HG03039 (cell line): Measurements from ENCODE around the gene LGALS9.

ENCODE experiments used
- ATAC-seq: cut with Tn5 transposase; IDR thresholded peaks from one replicate; pipeline ENCODE4 v1.9.1; 2021; ENCODE audit warnings: mild to moderate bottlenecking, moderate library complexity; ENCODE audit not compliant: unreplicated experiment

LGALS9 gene

DNA sequence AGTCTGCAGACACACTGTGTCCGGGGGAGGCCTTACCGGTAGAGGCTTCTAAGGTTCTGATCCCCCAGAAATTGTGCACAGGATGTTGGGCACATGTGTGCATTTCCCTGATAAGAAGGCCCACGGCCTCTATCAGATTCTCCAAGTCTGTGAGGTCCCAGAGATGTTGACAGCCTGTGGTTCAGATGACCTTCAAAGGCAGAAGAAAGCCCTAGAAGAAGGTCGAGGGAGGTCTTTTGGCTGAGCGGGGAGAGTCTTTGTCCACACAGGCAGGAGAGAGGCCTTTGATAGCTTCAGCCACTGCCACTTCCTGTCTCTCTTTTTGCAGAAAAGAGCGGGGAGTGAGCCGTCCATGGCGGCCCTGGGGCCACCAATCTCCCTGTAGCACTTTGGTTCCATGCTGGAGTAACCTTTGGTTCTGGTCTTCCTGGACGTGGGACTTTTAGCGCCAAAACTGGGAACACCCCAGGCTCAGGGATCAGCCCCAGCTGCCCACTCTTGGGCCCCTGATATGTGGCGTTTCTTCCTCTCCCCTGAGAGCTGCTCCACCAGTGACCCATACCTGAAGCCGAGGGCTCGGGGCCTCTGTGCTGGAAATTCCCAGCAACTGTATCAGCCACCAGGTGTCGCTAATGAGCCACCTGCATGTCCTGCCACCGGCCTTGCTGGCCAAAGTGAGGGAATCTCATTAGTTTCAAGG lies 28.1 kb upstream of the LGALS9 start:
- ATAC-seq, result no peak

DNA sequence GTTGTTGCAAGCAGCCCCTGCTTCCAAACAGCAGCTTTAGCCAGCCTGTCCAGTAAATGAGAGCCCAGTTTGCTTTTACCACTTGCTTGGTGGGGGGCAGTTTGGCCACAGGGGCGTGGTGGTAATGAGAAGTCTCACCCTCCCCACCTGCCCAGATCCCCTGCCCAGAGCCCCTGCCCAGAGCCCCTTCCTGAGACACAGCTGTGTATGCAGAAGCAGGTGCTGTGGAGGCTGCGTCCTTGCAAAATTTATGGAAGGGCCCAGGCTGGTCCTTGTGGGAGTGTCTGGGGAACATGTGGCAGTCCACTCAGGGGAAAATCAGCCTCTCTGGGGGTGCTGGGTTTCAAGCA lies 27.6 kb upstream of the LGALS9 start:
- no peak for ATAC-seq

DNA sequence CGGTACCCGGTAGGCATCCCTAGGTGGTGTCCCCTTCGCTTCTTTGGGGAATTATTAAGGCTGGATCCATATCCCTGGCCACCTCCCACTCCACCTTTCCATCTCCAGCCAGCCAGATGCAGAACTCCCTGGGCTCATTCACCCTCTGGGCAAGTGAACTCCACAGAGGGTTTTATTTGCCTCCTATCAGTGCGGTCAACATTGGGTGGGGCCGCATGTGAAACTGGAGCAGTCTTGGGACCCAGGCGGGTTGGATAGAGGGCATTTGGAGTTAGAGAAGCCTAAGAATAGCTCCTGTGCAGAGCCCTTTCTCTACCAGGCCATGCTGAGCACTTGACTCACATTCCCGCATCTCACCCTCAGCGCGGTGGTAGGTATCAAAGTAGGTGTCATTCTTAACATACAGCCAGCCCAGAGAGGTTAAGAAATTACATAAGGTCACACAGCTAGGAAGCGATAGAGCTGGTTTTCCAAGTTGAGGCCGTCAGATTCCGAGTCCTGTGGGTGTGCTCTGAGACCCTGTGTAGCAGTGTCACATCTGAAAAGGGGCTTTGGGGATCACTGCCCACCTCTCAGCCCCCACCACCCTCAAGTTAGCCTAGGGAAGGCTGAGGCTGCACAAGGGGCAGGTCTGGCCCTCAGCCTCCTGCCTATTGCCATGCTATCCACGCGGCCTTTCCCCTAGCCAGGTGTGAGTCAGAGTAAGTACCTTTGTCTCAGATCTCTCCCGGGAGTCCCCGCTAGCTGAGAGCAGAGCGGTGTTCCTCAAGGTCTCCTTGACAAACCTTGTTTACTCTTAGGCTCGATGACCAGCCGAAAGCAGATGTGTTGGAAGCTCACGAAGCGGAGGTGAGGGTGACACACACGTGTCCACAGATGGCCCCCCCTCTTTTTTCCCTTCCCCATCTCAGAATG lies 26.9 kb upstream of the LGALS9 start:
- ATAC-seq, result no peak

DNA sequence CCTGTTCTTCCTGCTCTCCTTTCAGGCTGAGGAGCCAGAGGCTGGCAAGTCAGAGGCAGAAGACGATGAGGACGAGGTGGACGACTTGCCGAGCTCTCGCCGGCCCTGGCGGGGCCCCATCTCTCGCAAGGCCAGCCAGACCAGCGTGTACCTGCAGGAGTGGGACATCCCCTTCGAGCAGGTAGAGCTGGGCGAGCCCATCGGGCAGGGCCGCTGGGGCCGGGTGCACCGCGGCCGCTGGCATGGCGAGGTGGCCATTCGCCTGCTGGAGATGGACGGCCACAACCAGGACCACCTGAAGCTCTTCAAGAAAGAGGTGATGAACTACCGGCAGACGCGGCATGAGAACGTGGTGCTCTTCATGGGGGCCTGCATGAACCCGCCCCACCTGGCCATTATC lies 25.6 kb upstream of the LGALS9 start:
- ATAC-seq, result no peak

GRCh38 chr17:27607521-27608091 lies 23.4 kb upstream of the LGALS9 start:
- no peak for ATAC-seq

- no peak for ATAC-seq
Measured at GRCh38 chr17:27608328-27609230, 22.4 kb upstream of the LGALS9 start.

- no peak for ATAC-seq
Measured at GRCh38 chr17:27609611-27610303, 21.2 kb upstream of the LGALS9 start.

GRCh38 chr17:27610304-27610677 lies 20.7 kb upstream of the LGALS9 start:
- no peak for ATAC-seq

GRCh38 chr17:27612160-27612770 lies 18.7 kb upstream of the LGALS9 start:
- ATAC-seq, result no peak

DNA sequence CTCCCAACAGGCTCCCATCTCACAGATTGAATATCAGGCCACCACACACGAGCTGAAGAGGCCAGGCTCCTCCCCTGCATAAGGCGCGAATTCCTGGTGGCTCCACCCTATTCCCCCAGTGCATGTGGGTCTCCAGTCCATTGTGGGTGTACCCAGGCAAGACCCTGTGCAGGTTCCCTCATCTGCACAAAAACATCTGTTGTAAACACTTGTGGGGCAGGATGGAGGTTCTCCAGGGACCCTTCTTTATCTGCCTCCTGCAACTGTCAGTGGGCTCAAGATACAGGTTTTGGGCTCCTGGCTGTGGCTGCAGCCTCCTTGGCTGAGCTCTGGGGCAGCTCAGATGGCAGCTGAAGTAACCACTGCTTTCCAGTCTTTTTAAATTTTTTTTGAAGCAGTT lies 17.6 kb upstream of the LGALS9 start:
- ATAC-seq, result no peak

DNA sequence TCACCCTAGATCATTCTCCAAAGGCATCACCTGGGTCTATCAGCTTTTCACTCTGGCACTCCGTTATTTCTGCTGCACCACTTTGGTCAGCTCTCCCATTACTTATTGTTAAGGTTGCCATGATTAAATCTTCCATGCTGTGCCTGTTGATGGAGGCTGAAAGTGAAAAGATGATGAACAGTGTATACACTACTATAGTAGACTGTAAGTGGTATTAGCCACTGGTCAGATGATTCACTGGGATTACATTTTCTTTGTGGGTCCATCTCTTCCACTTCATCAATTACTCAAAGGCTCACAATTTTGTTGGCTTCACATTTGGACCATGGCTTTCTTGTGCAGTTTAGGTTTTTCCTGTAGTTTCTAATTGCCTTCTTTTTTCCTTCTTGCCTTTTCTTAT lies 15.9 kb upstream of the LGALS9 start:
- ATAC-seq, result no peak

DNA sequence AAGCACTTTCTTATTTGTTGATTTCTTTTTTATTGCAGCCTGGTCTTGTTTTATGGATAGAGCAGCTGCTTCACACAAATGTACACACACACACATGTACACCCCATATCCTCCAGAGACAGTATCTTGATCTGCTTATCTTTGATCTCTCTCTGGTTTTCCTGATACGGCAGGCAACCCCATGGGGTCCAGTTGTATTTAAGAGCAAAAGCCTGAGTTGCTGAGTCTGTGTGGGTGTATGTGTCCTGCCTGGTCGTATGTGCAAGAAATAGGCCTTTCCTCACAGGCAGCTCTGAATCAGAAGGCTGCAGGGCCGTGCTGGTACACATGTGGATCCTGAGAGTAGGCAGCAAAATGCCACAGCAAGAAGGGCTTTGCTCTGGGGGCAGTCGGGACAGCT lies 14.6 kb upstream of the LGALS9 start:
- no peak for ATAC-seq

DNA sequence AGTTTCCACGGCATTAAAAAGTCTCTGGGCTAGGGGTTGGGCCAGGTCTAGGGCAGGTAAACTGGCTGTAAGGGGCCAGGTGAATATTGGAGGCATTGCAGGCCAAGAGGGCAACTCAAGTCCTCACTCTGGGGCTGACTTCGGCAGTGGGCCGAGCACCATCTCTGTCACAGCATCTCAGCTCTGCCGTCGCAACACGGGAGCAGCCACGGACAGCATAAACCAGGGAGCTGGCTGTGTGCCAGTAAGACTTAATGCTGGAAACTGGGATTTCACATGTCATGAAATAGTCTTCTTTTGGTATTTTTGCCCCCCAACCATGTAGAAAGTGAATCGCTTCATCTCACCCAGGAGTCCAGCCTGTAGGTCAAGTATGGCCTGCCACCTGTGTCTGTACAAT lies 12.6 kb upstream of the LGALS9 start:
- ATAC-seq, result no peak

DNA sequence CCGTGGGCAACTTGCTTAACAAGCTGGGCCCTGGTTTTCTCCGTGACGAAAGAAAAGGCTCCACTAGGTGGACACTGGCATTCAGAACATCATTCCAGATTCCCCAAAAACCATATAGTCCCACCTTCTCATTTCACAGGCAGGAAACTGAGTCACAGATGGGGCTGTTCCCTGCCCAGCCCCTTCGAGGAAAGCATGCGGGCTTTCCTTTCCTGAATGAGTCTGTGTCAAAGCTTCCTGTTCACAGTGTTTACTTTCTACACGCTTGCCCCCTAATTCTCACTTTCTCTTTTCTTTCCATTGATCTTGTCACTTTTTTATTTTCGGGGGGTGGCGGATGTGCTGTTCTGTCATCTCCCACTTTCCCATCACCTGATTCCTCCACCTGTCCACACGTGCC lies 10.3 kb upstream of the LGALS9 start:
- no peak for ATAC-seq

DNA sequence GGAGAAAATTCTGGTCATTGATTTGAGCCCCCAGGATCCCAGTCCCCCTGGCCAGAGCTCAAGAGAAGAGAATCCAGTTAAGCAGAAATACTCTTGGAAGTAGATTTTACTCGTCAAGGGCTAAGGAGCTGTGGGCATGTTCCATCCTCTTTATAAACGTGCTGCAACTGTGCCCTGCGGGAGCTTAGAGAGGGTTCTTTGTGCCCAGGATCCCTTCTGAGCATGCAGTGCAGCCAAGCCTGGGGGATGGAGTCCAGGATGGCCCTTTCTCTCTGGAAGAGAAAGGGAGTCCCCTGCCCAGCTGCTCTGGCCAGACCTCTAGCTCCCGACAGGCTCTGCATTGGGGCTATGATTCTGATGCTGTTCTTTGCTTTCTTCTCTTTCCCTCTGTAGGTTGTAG lies 9.5 kb upstream of the LGALS9 start:
- no peak for ATAC-seq

- ATAC-seq, result no peak
Measured at GRCh38 chr17:27621942-27622559, 8.9 kb upstream of the LGALS9 start.

- ATAC-seq, result no peak
Measured at GRCh38 chr17:27622986-27623385, 8.0 kb upstream of the LGALS9 start.

GRCh38 chr17:27623614-27624013 lies 7.4 kb upstream of the LGALS9 start:
- no peak for ATAC-seq

DNA sequence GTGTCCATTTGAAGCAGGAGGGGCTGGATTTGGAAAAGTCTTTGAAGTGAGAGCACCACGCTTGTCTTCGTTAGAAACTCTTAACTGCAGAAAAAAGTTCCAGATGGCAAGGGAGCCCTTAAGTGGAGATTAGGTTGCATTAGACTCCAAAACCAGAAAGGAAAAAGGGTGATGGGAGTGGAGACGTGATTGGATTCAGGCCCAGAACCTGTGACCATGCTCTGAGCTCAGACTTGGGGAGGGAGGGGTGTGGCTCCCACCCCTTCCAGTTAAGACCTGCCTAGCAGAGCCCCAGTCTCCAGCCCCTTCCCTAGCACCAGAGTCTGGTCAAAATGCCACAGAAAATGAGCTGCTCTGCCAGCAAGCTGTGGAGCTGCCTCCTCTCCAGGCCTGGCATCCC lies 6.4 kb upstream of the LGALS9 start:
- no peak for ATAC-seq

DNA sequence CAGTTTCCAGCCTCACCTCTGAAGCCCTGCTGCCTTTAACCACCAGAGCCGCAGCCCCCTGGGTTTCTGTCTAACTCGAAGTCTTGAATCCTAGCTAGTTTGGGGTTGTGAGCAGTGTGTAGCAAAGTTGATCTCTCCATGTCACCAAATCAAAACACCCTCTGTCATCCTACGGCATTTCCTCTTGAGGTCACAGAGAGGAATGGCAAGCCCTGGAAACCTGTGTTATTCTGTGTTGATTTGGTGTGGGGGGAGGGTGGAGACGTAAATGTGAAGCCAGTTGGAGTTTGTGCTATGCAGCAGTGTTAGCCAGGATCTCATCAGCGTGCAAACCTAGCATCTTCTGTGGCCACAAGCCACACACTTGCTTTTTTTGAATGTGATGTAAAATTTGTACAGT lies 5.1 kb upstream of the LGALS9 start:
- ATAC-seq, result no peak
